Measurements from ENCODE around the gene CDH4.

Gene CDH4

GRCh38 chr20:61929561-61929960 lies 677.5 kb downstream of the CDH4 start:
- ChIA-PET CTCF (no interaction called here), POLR2A (no interaction called here)
- TF ChIP-seq, protein P1, sequence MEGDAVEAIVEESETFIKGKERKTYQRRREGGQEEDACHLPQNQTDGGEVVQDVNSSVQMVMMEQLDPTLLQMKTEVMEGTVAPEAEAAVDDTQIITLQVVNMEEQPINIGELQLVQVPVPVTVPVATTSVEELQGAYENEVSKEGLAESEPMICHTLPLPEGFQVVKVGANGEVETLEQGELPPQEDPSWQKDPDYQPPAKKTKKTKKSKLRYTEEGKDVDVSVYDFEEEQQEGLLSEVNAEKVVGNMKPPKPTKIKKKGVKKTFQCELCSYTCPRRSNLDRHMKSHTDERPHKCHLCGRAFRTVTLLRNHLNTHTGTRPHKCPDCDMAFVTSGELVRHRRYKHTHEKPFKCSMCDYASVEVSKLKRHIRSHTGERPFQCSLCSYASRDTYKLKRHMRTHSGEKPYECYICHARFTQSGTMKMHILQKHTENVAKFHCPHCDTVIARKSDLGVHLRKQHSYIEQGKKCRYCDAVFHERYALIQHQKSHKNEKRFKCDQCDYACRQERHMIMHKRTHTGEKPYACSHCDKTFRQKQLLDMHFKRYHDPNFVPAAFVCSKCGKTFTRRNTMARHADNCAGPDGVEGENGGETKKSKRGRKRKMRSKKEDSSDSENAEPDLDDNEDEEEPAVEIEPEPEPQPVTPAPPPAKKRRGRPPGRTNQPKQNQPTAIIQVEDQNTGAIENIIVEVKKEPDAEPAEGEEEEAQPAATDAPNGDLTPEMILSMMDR (IDR thresholded peaks at IDR 0.05; ENCODE audit: control extremely low read depth, extremely low read depth, low read depth, missing control alignments) = no peak
- no peak for DNase-seq (ENCODE audit: extremely low spot score)

DNA sequence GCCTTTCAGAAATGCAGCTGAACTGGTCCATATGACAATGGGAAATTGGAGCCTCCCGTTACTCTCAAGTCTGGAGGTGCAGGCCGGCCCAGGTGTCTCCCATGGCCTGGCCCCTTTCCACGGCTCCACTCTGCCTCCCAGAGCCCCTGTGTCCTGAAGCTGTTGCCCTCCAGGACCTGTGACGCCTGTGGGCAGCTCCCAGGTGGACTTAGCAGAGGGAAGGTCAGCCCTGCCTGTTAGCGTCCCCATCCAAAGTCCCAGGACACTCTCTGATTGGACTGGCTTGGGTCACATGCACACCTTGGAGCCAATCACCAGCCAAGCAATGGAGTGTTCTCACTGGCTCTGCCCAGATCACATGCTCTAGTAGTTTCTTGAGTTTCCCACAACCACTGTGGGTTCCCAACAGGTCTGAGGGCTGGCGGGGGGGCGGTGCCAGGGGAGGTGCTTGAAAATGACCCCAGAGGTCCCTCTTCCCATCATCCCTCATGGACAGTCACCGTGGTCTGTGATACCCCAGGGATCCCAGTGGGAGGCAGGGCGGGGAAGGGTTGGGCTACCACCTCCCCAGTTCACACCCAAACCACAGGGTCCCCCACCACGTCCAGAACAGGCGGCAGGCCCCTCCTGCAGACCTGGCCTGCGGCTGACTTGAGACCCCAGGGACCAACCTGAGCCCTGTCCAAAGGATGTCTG lies 678.1 kb downstream of the CDH4 start:
- ChIA-PET POLR2A (no interaction called here), CTCF (no interaction called here)
- TF ChIP-seq, protein P1 (IDR thresholded peaks at IDR 0.05; ENCODE audit: control extremely low read depth, extremely low read depth, low read depth, missing control alignments) = no peak
- DNase-seq (ENCODE audit: extremely low spot score) = no peak

GRCh38 chr20:61930776-61931475 lies 678.9 kb downstream of the CDH4 start:
- no peak for DNase-seq (ENCODE audit: extremely low spot score)
- ChIA-PET CTCF (no interaction called here), POLR2A (no interaction called here)
- TF ChIP-seq, protein P1 (IDR thresholded peaks at IDR 0.05; ENCODE audit: control extremely low read depth, extremely low read depth, low read depth, missing control alignments) = no peak

- ChIA-PET CTCF (no interaction called here), POLR2A (no interaction called here)
- TF ChIP-seq, protein P1 (IDR thresholded peaks at IDR 0.05; ENCODE audit: control extremely low read depth, extremely low read depth, low read depth, missing control alignments) = no peak
- DNase-seq (ENCODE audit: extremely low spot score) = no peak
Measured at GRCh38 chr20:61931476-61932198, 679.6 kb downstream of the CDH4 start.

GRCh38 chr20:61932199-61932592 lies 680.1 kb downstream of the CDH4 start:
- DNase-seq (ENCODE audit: extremely low spot score) = no peak
- ChIA-PET CTCF (no interaction called here), POLR2A (no interaction called here)

More at GRCh38 chr20:61932199-61932592, 680.1 kb downstream of the CDH4 start:
- TF ChIP-seq, protein P1 (IDR thresholded peaks at IDR 0.05; ENCODE audit: control extremely low read depth, extremely low read depth, low read depth, missing control alignments) = no peak
